HL-60/S4 treated with retinoic acid at 250 ng/mL for 4 days and 3 days (cell line): ENCODE measurements around the gene LRRC27.

Experiments
- in situ Hi-C: fragments of 300-500 bp; cut with MboI; formaldehyde crosslinking; loops from 2 replicates; pipeline ENCODE4 v1.7.0; 2022; ENCODE audit warnings: low sequenced_read_pairs

Gene LRRC27

GRCh38 chr10:132420981-132421846 lies 89.2 kb downstream of the LRRC27 start:
- in situ Hi-C loops = no loop called here

- in situ Hi-C loops = no loop called here
Observed at GRCh38 chr10:132421847-132422751, 90.1 kb downstream of the LRRC27 start.

GRCh38 chr10:132422903-132423825 lies 91.2 kb downstream of the LRRC27 start:
- in situ Hi-C loops = no loop called here

GRCh38 chr10:132423966-132424861 lies 92.2 kb downstream of the LRRC27 start:
- in situ Hi-C loops = no loop called here

GRCh38 chr10:132425029-132425756 lies 93.2 kb downstream of the LRRC27 start:
- in situ Hi-C loops = no loop called here

GRCh38 chr10:132425757-132426155 lies 93.8 kb downstream of the LRRC27 start:
- in situ Hi-C loops = no loop called here

- in situ Hi-C loops = no loop called here
Observed at GRCh38 chr10:132427006-132427771, 95.2 kb downstream of the LRRC27 start.

- in situ Hi-C loops = no loop called here
Observed at GRCh38 chr10:132427939-132428367, 96.0 kb downstream of the LRRC27 start.

- in situ Hi-C loops = no loop called here
Observed at GRCh38 chr10:132428486-132428995, 96.5 kb downstream of the LRRC27 start.
